Endometrial microvascular endothelial cells (primary cell): ENCODE measurements around the gene CEP128. TPM values are rescaled to one million over a fixed set of nuclear protein-coding genes. Genes with fewer than 3 reads are reported as not detected.

Experiments used
- in situ Hi-C: cut with HindIII; loops from 2 replicates; pipeline ENCODE4 v1.10.0; 2017; ENCODE audit warnings: low sequenced_read_pairs, low pct_unique_long_range_greater_than_20kb; ENCODE audit errors: inconsistent ontology term
- total RNA-seq: library from RNA; depleted of rRNA; stranded (reverse); fragments of >200 nt; gene quantifications from one replicate; pipeline ENCODE4 v1.2.3, GENCODE V29; 2015; ENCODE audit errors: inconsistent ontology term

The CEP128 gene
- total RNA-seq, 1 donor from 2014 or later, result 5.4 TPM

GRCh38 chr14:80638620-80639515 is 302.7 kb downstream of the CEP128 start:
- in situ Hi-C loops, result no loop called here

DNA sequence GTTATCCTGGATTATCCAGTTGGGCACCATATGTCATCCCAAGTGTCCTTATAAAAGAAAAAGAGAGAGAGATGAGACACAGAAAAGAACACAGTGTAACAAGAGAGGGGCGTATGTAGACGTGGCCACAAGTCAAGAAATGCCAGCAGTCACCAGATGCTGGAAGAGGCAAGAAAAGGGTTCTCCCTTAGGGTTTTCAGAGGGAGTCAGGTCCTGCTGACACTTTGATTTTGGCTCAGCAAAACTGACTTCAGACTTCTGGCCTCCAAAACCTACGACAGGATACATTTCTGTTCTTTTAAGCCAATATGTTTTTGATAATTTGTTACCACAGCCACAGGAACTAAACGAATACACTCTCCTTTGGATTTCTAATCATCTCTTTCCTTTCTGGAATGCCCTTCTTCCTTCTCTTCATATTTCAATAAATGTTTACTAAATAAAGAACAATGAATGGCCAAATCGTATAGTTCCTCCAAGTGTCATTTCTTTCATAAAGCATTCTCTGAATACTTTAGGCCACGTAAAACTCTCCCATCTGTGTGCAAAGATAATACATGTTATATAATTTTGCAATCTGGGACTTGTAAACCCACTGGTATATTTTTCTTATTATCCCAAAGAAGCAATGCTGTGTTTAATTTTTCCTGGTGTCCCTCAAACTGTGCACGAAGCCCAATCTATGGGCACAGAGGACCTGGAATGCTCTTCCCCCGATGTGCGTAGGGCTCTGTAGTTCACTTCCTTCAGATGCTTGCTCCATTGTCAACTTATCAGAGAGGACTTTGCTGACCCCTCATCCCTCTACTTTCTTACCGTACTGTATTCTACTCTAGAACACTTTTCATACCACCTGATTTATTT is 303.6 kb downstream of the CEP128 start:
- in situ Hi-C loops, result no loop called here

DNA sequence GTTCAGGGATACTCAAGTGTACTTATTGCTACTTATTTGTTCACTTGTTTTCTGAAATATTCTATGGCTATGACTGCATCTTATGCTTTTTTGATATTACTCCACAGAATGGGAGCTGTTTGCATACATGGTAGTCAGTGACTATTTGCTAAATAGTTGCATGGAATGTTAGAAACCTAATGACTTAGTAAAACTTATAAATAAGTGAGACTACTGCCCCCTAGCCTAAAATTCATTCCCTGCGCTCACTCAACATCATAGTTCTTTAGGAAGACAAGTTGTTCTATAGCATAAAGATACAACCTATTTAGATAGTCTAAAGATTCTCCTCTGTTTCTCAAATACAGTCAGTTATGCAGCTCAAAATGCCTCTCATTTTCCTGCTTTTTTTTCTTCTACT is 305.5 kb downstream of the CEP128 start:
- in situ Hi-C loops, result no loop called here

- in situ Hi-C loops, result no loop called here
These were observed 307.3 kb downstream of the CEP128 start for GRCh38 chr14:80634106-80634758.

GRCh38 chr14:80629606-80630005 is 311.9 kb downstream of the CEP128 start:
- in situ Hi-C loops, result no loop called here

DNA sequence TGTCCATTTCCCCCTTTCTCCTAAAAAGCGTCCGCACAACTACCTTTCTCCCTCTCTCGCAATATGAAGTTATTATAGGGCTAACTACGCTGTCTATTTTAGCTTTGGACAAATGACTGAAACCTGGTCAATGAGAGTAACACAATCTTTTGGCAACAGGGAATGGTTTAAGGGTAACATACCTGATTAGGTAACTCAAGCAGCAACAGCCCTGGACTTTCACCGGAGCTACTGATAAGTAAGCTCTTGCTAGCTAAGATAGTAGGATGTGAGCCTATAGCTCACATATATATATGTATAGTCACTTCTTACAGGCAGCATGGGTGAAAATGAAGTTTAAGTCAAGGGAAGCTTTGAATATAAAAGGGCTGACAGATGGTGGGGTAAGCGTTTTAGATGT is 313.0 kb downstream of the CEP128 start:
- in situ Hi-C loops, result no loop called here

DNA sequence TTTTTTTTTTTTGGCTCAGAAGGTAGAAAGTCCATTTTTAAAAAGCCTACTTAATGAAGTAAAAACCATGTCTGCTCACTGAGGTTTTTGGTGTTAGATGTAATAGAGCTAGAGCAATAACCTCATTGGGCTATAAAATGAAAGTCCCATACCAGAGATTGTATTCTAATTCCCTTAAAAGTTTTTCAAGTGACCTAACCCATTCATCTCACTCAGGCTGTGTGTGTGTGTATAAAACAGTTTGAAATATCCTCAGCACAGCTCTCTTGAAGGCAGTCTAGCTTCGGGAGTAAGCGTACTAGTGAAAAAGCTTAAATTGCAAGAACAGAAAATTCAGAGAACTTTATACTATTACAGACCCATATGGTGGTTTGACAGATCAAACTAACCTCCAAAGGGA is 313.8 kb downstream of the CEP128 start:
- in situ Hi-C loops, result no loop called here

GRCh38 chr14:80624581-80624980 is 317.0 kb downstream of the CEP128 start:
- in situ Hi-C loops, result no loop called here

DNA sequence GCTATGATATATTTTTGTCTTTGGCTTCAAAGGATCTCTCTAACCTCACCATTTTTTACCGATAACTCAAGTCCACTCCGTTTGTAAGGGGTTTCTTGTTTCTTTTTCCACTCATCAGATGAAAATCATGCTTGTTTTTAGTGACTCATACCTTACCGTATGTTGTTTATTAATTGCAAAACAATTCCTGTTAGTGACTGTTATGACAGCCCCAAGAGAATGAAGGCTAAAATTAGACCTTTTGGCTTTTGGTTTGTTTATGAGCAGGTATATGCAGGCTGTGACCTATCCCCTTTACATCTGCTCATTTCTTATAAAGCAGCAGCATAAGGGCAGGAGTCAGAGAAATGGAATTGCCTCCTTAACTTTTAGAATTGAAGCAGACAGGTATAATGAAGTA is 319.8 kb downstream of the CEP128 start:
- in situ Hi-C loops, result no loop called here

GRCh38 chr14:80620434-80620833 is 321.1 kb downstream of the CEP128 start:
- in situ Hi-C loops, result no loop called here

DNA sequence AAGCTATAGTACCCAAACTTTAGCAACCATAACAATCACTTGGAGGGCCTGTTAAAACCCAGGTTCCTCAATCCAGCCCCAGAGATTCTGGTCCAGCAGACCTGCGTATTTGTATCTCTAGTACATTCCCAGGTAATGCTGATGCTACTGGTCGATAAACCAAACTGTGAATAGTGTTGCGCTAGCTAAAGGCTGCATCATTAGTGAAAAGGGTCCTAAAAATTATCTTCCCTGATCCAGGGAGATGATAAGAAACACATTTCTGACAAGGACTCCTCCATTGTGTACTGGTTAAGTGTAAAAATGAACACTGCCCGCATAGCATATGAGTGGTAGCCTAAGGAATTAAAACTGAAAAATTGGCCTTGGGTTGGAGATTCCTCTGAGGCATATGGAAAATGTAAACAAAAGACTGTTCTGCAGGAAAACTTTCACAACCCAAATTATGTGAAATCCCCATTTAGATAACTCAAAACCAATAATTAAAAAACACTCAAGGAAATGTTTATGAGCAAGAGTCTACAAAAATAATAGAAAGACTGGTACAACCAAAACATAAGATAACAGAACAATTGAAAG is 322.7 kb downstream of the CEP128 start:
- in situ Hi-C loops, result no loop called here

GRCh38 chr14:80615831-80616230 is 325.7 kb downstream of the CEP128 start:
- in situ Hi-C loops, result no loop called here

- in situ Hi-C loops, result no loop called here
These were observed 332.5 kb downstream of the CEP128 start for GRCh38 chr14:80609055-80609454.

DNA sequence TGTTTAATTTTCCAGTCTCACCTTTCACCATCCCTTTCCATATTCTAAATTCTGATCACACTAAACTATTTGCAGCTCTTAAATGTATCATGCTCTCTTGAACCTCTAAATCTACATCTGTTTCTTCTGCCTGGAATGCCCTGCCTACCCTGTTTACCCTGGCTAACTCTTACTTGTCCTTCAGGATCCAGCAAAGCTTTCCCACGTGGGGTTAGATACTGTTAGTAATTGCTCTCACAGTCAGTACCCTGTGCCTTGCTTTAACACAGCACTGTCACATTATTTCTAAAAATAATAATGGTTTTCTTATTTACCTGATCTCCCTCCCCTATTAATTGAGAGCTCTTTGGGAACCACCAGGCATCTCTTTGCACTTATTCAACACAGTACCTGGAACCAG is 333.0 kb downstream of the CEP128 start:
- in situ Hi-C loops, result no loop called here

GRCh38 chr14:80607430-80608190 is 333.9 kb downstream of the CEP128 start:
- in situ Hi-C loops, result no loop called here

DNA sequence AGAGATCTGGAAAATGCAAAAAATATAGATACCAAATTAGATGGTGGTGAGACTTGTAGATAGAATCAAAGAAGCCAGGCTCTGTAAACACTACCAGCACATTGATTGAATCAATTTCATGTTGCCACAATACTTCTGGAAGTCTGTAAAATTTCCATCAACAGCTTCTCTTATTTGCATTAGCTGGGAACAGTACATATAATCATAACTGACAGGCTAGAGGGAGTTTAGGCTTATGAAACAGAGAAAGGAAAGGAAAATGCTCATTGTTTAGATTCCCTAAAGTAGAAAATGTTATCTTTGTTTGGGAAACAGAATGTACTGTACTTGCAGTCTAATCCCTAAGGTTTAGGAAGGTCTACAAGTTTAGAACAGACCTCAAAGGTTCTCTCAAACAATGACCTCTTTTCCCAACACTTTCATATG is 335.2 kb downstream of the CEP128 start:
- in situ Hi-C loops, result no loop called here

DNA sequence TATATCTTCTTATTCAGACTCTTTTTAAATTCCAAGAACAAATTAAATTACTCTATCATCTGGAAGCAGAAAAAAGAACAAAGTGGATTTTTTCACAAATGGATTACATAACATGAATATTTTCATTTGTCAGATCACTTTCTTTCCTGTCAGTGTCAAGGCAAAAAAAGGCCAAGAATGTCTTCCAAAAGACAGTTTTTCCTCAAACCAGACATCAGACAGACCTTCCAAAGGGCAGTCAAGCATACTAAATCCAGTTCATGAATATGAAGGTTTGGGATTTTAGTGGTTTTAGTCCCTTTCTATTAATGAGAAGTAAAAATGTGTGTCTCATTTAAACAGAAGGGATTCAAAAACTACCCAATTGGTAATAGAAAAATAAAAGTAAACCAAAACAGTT is 336.0 kb downstream of the CEP128 start:
- in situ Hi-C loops, result no loop called here

DNA sequence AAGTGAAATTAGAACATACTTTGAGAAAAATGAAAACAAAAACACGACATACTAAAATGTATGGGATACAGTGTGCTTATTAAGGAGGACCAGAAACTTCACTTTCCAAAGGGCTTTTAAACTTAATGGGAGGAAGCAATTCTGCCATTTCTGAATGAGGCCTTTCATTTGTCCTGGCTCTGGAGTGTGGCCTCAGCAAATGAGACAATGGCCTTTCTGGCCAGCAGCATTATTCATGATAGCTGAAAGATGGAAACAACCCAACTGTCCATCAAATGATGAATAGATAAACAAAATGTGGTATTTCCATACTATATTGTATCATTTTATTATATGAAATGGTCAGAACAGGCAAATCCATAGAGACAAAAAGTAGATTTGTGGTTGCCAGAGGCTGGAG is 338.6 kb downstream of the CEP128 start:
- in situ Hi-C loops, result no loop called here
